HG03521 (cell line): ENCODE measurements around the gene TULP4.
A peak's percentile ranks its signal among the peaks of the same experiment; 100 is the strongest.
"Not testable (repeated sequence)": the region's sequence is repeated elsewhere in the genome, so short reads cannot be mapped to it uniquely, and the experiment has no call there.

Source experiments
- ATAC-seq: cut with Tn5 transposase; IDR thresholded peaks from one replicate; pipeline ENCODE4 v1.9.1; 2021; ENCODE audit warnings: mild to moderate bottlenecking, moderate library complexity; ENCODE audit not compliant: unreplicated experiment

The TULP4 gene

DNA sequence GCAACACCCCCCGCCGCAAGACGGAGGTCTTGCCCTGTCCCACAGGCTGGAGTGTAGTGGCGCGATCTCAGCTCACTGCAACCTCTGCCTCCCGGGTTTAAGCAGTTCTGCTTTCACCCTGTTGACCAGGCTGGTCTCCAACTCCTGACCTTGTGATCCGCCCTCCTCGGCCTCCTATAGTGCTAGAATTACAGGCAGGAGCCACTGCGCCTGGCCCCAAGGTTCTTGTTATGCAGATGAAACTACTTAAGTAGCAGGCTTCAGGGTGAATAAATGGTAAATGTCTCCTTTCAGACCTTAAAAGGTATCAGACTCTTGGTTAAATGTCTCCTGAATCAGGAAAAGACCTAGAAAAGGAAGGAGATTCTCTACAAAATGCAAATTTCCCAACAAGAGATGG is 152.2 kb downstream of the TULP4 start:
- no peak for ATAC-seq

DNA sequence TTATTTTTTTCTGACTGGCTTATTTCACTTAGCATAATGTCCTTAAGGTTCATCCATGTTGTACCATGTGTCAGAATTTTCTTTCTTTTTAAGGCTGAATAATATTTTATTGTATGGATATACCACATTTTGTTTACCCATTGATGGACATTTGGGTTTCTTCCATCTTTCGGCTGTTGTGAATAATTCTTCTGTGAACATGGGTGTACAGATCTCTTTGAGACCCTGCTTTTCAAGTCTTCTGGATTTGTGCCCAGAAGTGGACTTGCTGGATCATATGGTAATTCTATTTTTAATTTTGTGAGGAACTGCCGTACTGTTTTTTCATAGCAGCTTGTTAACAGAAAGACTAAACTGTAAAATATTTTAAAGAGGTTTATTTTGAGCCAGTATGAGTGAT is 153.0 kb downstream of the TULP4 start:
- ATAC-seq = no peak

GRCh38 chr6:158465747-158466146 is 153.5 kb downstream of the TULP4 start:
- no peak for ATAC-seq

GRCh38 chr6:158467923-158468322 is 155.7 kb downstream of the TULP4 start:
- no peak for ATAC-seq

GRCh38 chr6:158468666-158469065 is 156.4 kb downstream of the TULP4 start:
- no peak for ATAC-seq

DNA sequence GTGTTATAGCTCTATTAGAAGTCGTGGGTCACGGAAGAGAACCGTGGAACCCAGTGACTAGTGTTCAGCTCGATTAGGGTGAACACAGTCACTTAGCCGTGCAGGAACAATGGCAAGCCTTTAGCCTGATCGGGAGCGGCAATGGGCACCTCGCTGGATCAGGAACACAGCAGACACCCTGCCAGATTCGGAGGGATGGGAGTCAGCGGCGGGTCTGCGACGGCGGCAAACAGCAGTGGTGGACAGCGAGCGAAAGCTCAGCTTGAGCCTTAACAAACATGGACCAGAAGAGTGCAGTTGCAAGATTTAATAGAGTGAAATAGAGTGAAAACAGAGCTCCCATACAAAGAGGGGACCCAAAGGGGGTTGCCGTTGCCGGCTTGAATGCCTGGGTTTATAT is 157.8 kb downstream of the TULP4 start:
- ATAC-seq = not testable (repeated sequence)

- ATAC-seq = no peak
These were observed 159.1 kb downstream of the TULP4 start for GRCh38 chr6:158471339-158471738.

DNA sequence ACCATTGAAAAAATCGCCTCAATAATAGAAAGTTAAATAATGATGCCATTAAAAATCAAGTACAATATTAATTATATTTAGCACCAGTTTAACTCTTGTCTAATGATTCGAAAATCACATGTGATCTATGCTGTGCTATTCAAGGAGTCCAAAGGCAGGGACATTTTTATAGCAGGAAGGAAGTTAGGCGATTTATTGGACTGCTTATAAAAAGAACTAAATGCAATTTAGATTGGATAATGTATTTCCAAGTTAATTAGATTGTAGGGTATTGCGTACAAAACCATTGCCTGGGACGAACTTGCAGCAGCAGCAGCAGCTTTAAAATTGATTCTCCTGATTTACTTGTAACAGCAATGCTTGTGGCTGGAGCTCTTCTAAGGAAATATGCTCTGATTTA is 160.2 kb downstream of the TULP4 start:
- ATAC-seq = no peak

- ATAC-seq = no peak
These were observed 162.7 kb downstream of the TULP4 start for GRCh38 chr6:158474961-158475343.

GRCh38 chr6:158475344-158476302 is 163.4 kb downstream of the TULP4 start:
- ATAC-seq = peak; percentile 74

DNA sequence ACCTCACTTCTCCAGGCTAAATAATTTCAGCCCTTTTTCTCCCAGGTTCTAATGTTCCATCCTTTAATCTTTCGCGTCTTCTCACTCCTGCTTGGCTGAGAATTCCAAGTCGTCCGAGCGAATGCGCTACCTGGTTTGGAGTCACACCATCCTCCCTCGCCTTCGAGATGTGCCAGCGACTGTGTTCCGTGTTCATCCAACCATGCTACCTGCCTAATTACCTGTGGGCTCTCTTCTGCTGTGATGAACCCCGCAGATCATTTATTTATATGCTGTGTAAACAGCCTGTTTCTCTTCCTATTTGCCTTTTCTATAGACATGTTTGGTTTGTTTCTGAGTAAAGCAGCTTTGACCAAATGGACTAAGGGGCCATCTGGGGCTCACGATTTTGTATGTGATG is 164.1 kb downstream of the TULP4 start:
- no peak for ATAC-seq

DNA sequence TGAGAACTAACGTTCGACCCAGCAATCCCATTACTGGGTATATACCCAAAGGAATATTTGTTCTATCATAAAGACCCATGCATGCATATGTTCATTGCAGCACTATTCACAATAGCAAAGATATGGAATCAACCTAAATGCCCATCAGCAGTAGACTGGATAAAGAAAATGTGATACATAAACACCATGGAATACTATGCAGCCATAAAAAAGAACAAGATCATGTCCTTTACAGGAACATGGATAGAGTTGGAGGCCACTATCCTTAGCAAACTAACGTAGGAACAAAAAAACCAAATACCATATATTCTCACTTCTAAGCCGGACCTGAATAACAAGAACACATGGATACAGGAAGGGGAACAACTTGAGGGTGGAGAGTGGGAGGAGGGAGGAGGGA is 165.5 kb downstream of the TULP4 start:
- not testable (repeated sequence) for ATAC-seq

GRCh38 chr6:158480989-158481388 is 168.7 kb downstream of the TULP4 start:
- no peak for ATAC-seq

DNA sequence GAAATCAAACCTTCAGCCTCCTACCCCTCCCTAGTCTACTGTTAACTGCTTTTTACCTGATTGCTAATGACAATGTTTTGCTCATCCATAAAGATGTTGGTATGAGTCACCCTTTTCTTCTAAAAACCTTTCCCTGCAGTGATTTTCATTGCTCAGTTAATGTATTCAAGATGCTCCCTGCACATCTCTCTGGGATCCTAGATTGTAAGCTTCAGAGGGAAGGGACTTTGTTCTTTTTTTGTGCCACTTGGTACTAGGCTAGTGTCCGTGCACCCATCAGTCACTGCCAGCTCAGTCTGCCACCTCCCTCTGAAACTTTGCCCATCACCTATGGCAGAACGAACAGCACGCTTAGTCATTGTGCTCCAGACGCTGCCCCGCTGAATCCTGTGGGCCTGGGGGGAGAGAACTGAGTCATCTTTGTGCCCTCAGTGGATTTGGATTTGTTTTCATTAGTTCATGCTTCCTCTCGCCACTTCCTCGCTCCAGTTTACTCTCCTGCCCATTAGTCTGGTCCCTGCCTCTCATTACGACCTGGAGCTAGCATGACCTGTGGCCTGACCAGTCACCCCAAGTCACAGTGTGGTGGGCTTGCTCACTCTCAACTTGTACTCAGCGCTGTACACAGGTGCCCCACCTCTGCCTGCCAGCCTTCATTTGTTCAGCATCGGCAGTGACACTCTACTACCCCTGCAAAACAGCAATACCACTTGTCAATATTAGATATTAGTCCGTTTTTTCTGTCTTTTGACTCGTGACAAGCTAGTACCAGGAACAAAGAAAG is 169.6 kb downstream of the TULP4 start:
- no peak for ATAC-seq

DNA sequence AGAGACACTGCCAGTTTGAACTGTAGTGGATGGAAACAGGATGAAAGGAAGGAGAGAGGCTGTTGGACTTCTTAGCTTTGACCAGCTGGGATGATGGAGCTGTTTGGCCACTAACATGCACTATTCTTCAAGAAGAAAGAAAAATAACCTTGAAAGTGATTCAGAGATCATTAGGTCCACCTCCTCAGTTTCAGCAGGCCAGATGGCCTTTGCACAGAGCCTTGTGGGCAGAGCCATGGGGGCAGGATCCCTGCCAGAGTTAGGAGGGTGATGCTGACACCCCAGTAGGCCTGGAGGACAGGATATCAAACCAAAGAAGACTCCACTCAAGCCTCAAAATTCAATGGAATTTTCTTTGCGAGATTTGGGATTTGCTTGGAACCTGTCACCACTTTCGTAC is 173.2 kb downstream of the TULP4 start:
- no peak for ATAC-seq

DNA sequence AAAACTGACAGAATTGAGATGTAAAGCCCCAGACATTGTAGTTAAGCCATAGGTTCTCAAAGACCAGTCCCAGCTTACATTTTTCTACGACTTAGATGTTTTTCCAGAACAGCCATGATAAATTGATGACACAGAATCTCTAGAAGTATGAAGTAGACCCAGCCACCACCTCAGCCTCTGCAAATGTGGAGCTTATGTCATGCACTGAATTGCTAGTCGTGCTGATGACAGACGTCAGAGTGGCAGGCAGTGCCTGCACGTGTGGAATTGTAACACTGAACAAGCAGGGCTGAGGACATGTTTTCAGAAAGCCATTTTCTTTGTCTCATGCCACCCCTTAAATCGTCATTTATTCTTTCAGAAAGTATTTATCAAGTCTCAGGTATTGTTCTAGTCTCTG is 175.2 kb downstream of the TULP4 start:
- ATAC-seq = no peak

GRCh38 chr6:158488065-158488464 is 175.8 kb downstream of the TULP4 start:
- no peak for ATAC-seq

GRCh38 chr6:158489441-158489840 is 177.2 kb downstream of the TULP4 start:
- ATAC-seq = no peak

DNA sequence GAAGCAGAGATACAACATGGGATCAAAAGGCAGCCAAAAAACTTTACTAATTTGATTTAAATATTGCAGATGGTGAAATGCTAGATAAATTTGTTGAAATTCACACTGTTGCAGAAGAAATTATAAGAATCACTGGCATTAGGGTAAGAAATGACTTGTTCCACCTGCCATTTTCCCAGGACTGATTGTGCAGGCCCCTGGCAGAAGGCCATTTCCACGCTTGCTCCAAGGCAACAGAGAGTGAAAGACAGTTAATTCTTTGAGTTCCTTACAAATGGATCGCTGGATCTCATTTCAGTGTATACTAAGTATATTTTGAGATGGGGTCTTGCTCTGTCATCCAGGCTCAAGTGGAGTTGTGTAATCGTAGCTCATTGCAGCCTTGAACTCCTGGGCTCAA is 180.6 kb downstream of the TULP4 start:
- ATAC-seq = no peak

GRCh38 chr6:158496700-158497099 is 184.4 kb downstream of the TULP4 start:
- no peak for ATAC-seq

DNA sequence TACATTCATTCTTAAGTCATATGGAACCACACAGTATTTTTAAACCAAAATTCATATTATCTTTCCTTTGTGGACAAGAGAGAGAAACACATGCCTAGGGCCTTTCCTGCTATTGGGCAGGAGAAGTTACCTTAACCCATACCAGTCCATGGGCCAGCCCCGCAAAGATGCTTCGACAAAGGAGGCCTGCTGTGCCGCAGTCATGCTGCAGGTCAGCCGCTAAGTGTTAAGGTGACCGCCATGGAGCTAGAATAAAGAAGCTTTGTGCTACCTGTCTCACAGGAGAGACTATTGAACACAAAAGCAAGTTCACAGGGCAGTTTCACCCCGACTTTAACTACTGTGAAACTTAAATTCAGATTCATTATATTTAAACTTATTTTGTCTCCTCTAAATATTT is 185.4 kb downstream of the TULP4 start:
- ATAC-seq = no peak

DNA sequence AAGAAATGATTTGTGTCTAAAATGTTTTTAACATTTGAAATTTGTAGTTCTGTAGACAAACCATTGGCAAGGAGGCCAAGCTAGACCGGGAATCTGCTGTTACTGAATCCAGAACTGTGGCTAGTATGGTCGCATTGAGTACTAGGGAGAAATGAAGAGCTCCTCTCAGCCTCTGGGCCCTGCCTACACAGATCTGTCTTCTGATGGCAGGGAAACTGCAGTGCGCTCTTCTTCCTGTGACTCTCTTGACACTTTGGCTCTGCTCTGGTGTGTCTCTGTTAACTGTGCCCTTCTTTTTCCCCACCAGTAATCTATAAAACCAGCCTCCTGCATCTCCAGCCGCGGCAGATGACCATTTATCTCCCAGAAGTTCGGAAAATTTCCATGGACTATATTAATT is 186.1 kb downstream of the TULP4 start:
- ATAC-seq = no peak
